Astrocyte (in vitro differentiated cells and primary cell): Measurements from ENCODE around the gene CEP68. TPM values are rescaled to one million over a fixed set of nuclear protein-coding genes. Genes with fewer than 3 reads are reported as not detected.

ENCODE experiments used
- DNase-seq: peaks from one replicate; pipeline ENCODE4 v3.0.0-alpha.2; 2010; ENCODE audit warnings: low read depth
- FAIRE-seq: peaks from 2 replicates; lab custom pipeline; 2011; peaks lifted over from hg19 to GRCh38; lab: Jason Lieb, UNC
- H2AFZ ChIP-seq: 2 replicates; pipeline ENCODE4 v1.6.0; 2012; ENCODE audit warnings: low read depth, low read length, inconsistent platforms
- H3K27ac ChIP-seq: 2 replicates; pipeline ENCODE4 v1.5.1; 2011; ENCODE audit warnings: low read depth, low read length, inconsistent platforms
- H3K27me3 ChIP-seq: 2 replicates; pipeline ENCODE4 v1.6.0; 2011; ENCODE audit warnings: low read length, inconsistent platforms; ENCODE audit not compliant: insufficient read depth
- H3K36me3 ChIP-seq: 2 replicates; pipeline ENCODE4 v1.5.1; 2011; ENCODE audit warnings: low read length, inconsistent platforms; ENCODE audit not compliant: insufficient read depth
- H3K4me1 ChIP-seq: 2 replicates; pipeline ENCODE4 v1.5.1; 2011; ENCODE audit warnings: low read length, inconsistent platforms; ENCODE audit not compliant: insufficient read depth
- H3K4me2 ChIP-seq: 2 replicates; pipeline ENCODE4 v1.6.0; 2012; ENCODE audit warnings: low read length, inconsistent platforms
- H3K4me3 ChIP-seq: 2 replicates; pipeline ENCODE4 v1.5.1; 2011; ENCODE audit warnings: low read depth, mild to moderate bottlenecking, low read length, inconsistent platforms; ENCODE audit not compliant: insufficient read depth
- H3K79me2 ChIP-seq: 2 replicates; pipeline ENCODE4 v1.6.0; 2012; ENCODE audit warnings: mild to moderate bottlenecking, low read length, inconsistent platforms; ENCODE audit not compliant: insufficient read depth
- H3K9ac ChIP-seq: 2 replicates; pipeline ENCODE4 v1.6.0; 2012; ENCODE audit warnings: mild to moderate bottlenecking, low read length, inconsistent platforms
- H3K9me3 ChIP-seq: 2 replicates; pipeline ENCODE4 v1.5.1; 2012; ENCODE audit warnings: low read depth, mild to moderate bottlenecking, low read length, inconsistent platforms; ENCODE audit not compliant: insufficient read depth
- H4K20me1 ChIP-seq: 2 replicates; pipeline ENCODE4 v1.6.0; 2012; ENCODE audit warnings: low read length, inconsistent platforms; ENCODE audit not compliant: insufficient read depth
- H3K27ac Mint-ChIP-seq: one replicate; pipeline ENCODE4 v1.8.0; 2021; ENCODE audit warnings: mild to moderate bottlenecking, mixed read lengths; ENCODE audit not compliant: unreplicated experiment
- H3K27me3 Mint-ChIP-seq: one replicate; pipeline ENCODE4 v1.8.0; 2021; ENCODE audit warnings: low read depth, mixed read lengths; ENCODE audit not compliant: unreplicated experiment
- H3K36me3 Mint-ChIP-seq: one replicate; pipeline ENCODE4 v1.8.0; 2021; ENCODE audit warnings: low read depth, mixed read lengths; ENCODE audit not compliant: unreplicated experiment
- H3K4me1 Mint-ChIP-seq: one replicate; pipeline ENCODE4 v1.8.0; 2021; ENCODE audit warnings: low read depth, mixed read lengths; ENCODE audit not compliant: unreplicated experiment
- H3K4me3 Mint-ChIP-seq: one replicate; pipeline ENCODE4 v1.8.0; 2021; ENCODE audit warnings: mild to moderate bottlenecking, moderate library complexity, mixed read lengths; ENCODE audit not compliant: unreplicated experiment
- H3K9me3 Mint-ChIP-seq: one replicate; pipeline ENCODE4 v1.8.0; 2021; ENCODE audit warnings: mild to moderate bottlenecking, mixed read lengths; ENCODE audit not compliant: unreplicated experiment
- EZH2 ChIP-seq: IDR thresholded peaks from 2 replicates; pipeline ENCODE4 v1.6.1; 2012; ENCODE audit warnings: mild to moderate bottlenecking, low read length, inconsistent platforms; ENCODE audit not compliant: insufficient read depth
- total RNA-seq: library from RNA; stranded (reverse); gene quantifications from 2 replicates; pipeline ENCODE4 v1.2.1, GENCODE V29; 2021
- TF ChIP-seq, protein P1 (sequence below): IDR thresholded peaks from 2 replicates; pipeline ENCODE4 v1.5.1; 2011; ENCODE audit warnings: low read depth, mild to moderate bottlenecking, inconsistent platforms, low read length, moderate library complexity; ENCODE audit not compliant: insufficient read depth

The CEP68 gene
- total RNA-seq, 1 donor from 2014 or later, result 6.9 TPM

DNA sequence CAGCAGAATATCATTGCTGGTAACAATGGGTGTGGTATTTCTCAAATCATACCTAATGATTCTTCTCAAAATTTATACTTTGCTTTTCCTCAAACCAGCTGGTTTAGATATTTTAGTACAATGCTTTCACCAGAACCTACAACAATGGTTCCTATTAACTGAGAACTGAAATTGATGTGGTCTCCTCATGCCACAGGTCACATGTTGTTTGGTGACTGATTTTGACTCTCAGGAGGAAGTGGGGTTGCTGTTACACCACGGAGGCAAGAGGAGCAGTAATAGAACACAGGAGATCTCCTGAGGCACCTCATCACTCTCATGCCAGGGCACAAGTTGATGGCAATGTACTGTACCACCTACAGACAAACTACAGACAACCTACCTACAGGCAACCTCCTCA lies 3.0 kb upstream of the CEP68 start:
- Histone ChIP-seq H3K79me2 (peaks cover 8% of the 10 kb centered on the region), H3K36me3 (no peaks in the 10 kb centered on the region), H3K4me3 (no peak overlapping the region), H3K27ac (no peak overlapping the region), H4K20me1 (peaks cover 12% of the 10 kb centered on the region), H3K4me2 (no peak overlapping the region), H3K27me3 (no peaks in the 10 kb centered on the region), H3K4me1 (peaks cover 9% of the 10 kb centered on the region), H2AFZ (no peak overlapping the region), H3K9me3 (no peaks in the 10 kb centered on the region), H3K9ac (no peak overlapping the region)
- no peak for FAIRE-seq
- Mint-ChIP-seq H3K9me3 (peaks cover 4% of the 10 kb centered on the region), H3K27me3 (peaks cover 7% of the 10 kb centered on the region), H3K27ac (no peak overlapping the region), H3K4me3 (no peak overlapping the region), H3K36me3 (peaks cover 2% of the 10 kb centered on the region), H3K4me1 (peaks cover 8% of the 10 kb centered on the region)
- DNase-seq, result no peak
- TF ChIP-seq, protein P1, sequence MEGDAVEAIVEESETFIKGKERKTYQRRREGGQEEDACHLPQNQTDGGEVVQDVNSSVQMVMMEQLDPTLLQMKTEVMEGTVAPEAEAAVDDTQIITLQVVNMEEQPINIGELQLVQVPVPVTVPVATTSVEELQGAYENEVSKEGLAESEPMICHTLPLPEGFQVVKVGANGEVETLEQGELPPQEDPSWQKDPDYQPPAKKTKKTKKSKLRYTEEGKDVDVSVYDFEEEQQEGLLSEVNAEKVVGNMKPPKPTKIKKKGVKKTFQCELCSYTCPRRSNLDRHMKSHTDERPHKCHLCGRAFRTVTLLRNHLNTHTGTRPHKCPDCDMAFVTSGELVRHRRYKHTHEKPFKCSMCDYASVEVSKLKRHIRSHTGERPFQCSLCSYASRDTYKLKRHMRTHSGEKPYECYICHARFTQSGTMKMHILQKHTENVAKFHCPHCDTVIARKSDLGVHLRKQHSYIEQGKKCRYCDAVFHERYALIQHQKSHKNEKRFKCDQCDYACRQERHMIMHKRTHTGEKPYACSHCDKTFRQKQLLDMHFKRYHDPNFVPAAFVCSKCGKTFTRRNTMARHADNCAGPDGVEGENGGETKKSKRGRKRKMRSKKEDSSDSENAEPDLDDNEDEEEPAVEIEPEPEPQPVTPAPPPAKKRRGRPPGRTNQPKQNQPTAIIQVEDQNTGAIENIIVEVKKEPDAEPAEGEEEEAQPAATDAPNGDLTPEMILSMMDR, result no peak
- TF ChIP-seq EZH2, result no peak

DNA sequence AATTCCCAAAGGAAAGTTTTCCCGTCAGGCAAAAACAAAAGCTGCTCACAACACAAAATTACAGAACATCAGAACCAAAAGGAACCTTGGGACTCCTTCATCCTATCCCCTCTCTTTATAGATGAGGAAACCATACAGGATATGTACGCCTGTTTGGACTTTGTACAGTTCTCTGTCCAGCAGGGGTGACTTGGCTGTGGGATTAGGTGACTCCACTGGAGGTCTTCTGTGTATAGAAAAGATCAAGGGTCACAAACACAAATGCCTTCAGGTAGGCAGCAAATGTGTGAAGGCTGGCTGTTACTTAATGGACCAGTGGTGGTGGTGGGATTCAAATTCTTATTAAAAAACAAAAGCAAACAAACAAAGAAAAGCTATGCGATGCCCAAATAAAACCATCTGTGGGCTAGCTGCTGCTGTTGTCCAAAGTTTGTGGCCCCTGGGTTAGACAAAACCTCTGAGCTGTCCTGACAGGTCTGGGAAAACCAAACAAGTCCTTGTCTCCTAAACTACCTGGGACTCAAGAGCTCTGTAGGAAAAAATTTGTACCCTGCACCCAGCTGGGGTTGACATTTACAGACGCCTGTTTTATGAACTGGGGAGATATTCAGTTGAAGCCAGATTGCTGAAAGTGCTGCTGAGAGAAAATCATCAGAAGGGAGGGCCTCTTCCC lies 1.3 kb upstream of the CEP68 start:
- FAIRE-seq, result no peak

More for the DNA sequence above, 1.3 kb upstream of the CEP68 start:
- Histone ChIP-seq H3K9ac (no peak overlapping the region), H3K27me3 (no peaks in the 10 kb centered on the region), H4K20me1 (peaks cover 26% of the 10 kb centered on the region), H2AFZ (no peak overlapping the region), H3K79me2 (peaks cover 21% of the 10 kb centered on the region), H3K4me3 (no peak overlapping the region), H3K9me3 (no peaks in the 10 kb centered on the region), H3K4me1 (peaks cover 9% of the 10 kb centered on the region), H3K4me2 (peak overlapping the region; percentile 86), H3K27ac (no peak overlapping the region), H3K36me3 (no peaks in the 10 kb centered on the region)
- Mint-ChIP-seq H3K27ac (no peak overlapping the region), H3K9me3 (peaks cover 4% of the 10 kb centered on the region), H3K4me3 (peak overlapping the region; percentile 95), H3K36me3 (peaks cover 2% of the 10 kb centered on the region), H3K27me3 (peaks cover 7% of the 10 kb centered on the region), H3K4me1 (peaks cover 8% of the 10 kb centered on the region)
- no peak for DNase-seq
- TF ChIP-seq EZH2, result no peak
- TF ChIP-seq, protein P1, result no peak
